Hepatocyte (in vitro differentiated cells): ENCODE results near the gene CENPP.

ENCODE experiments used
- EZH2 ChIP-seq: fragments of 200-600 bp; sonication (generic); IDR thresholded peaks from 2 replicates; pipeline ENCODE4 v1.6.1; 2016; ENCODE audit warnings: antibody characterized with exemption, mild to moderate bottlenecking, borderline replicate concordance
- EZH2phosphoT487 ChIP-seq: fragments of 200-600 bp; sonication (generic); IDR thresholded peaks from one replicate; pipeline ENCODE4 v1.6.1; 2018; ENCODE audit warnings: antibody characterized with exemption, mild to moderate bottlenecking, low read depth, moderate library complexity; ENCODE audit not compliant: unreplicated experiment, severe bottlenecking
- TF ChIP-seq, protein P1 (sequence below): fragments of 200-600 bp; sonication (generic); IDR thresholded peaks from 2 replicates; pipeline ENCODE4 v1.5.1; 2016; ENCODE audit warnings: antibody characterized with exemption, mild to moderate bottlenecking; ENCODE audit not compliant: poor library complexity

DNA sequence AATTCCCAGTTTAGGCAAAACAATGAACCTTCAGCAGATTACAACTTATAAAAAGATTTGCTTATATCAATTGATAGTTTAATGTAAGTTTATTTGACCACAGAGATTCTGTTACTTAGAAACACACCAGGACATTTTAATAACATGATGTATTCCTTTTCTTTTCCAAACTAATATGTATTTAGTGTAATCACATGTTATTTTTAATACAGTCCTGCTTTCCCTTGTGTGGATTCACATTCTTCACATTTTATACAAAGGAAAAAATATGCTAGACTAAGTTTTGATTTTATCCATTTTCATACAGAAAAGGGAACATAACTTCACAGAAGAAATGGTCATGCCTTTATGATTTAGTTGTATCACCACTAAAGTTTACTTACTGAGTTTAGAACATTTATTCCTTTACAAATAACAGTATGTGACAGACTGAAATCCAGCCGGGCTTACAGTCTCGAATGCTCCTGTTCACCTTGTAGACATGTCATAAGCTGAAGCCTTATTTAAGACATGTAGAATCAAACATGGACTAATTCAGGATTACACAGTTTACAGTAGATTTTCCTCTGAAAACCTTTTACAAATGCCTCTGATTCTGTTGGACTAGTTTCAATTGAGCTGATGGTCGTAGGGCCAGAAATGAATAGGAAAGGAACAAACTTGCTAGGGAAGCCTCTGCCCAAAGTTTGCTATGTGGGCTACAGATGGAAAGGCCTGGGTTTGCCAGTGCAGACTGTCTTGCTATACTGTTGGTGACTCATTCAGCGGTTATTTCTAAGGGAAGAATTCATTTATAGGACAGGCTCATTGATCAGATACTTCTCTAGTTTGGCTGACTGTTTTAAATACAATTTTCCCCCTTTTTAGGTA lies 163.2 kb downstream of the CENPP start:
- TF ChIP-seq, protein P1, sequence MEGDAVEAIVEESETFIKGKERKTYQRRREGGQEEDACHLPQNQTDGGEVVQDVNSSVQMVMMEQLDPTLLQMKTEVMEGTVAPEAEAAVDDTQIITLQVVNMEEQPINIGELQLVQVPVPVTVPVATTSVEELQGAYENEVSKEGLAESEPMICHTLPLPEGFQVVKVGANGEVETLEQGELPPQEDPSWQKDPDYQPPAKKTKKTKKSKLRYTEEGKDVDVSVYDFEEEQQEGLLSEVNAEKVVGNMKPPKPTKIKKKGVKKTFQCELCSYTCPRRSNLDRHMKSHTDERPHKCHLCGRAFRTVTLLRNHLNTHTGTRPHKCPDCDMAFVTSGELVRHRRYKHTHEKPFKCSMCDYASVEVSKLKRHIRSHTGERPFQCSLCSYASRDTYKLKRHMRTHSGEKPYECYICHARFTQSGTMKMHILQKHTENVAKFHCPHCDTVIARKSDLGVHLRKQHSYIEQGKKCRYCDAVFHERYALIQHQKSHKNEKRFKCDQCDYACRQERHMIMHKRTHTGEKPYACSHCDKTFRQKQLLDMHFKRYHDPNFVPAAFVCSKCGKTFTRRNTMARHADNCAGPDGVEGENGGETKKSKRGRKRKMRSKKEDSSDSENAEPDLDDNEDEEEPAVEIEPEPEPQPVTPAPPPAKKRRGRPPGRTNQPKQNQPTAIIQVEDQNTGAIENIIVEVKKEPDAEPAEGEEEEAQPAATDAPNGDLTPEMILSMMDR = no peak
- TF ChIP-seq EZH2 (no peak), EZH2phosphoT487 (no peak)
